Mammary epithelial cell (primary cell): Measurements from ENCODE around the gene UNC80.

Experiments
- EZH2 ChIP-seq: IDR thresholded peaks from 2 replicates; pipeline ENCODE4 v1.6.1; 2012; ENCODE audit warnings: low read length, inconsistent platforms, borderline replicate concordance
- TF ChIP-seq, protein P1 (sequence below), 2 donors: IDR thresholded peaks in 1 of 2; conservative IDR thresholded peaks in 1 of 2; 2 replicates each; pipeline ENCODE4 v1.5.1; 2011 to 2012; ENCODE audit warnings: inconsistent platforms in 2 of 2, low read length in 2 of 2, mild to moderate bottlenecking in 2 of 2, control low read depth in 1 of 2, low read depth in 1 of 2; ENCODE audit not compliant: insufficient read depth in 1 of 2; ENCODE audit errors: extremely low read depth in 1 of 2

- TF ChIP-seq, protein P1, sequence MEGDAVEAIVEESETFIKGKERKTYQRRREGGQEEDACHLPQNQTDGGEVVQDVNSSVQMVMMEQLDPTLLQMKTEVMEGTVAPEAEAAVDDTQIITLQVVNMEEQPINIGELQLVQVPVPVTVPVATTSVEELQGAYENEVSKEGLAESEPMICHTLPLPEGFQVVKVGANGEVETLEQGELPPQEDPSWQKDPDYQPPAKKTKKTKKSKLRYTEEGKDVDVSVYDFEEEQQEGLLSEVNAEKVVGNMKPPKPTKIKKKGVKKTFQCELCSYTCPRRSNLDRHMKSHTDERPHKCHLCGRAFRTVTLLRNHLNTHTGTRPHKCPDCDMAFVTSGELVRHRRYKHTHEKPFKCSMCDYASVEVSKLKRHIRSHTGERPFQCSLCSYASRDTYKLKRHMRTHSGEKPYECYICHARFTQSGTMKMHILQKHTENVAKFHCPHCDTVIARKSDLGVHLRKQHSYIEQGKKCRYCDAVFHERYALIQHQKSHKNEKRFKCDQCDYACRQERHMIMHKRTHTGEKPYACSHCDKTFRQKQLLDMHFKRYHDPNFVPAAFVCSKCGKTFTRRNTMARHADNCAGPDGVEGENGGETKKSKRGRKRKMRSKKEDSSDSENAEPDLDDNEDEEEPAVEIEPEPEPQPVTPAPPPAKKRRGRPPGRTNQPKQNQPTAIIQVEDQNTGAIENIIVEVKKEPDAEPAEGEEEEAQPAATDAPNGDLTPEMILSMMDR (conservative IDR thresholded peaks at IDR 0.05 in 1 of 2, IDR thresholded peaks at IDR 0.05 in 1 of 2; ENCODE audit: extremely low read depth in 1 of 2, insufficient read depth in 1 of 2, low read depth in 1 of 2, low read length in 2 of 2) = no peak
- TF ChIP-seq EZH2 = no peak
Observed at GRCh38 chr2:209757163-209757562, 14.5 kb upstream of the UNC80 start.
